ENCODE data around the gene RIMBP3C. TPM values are rescaled to one million over a fixed set of nuclear protein-coding genes. Genes with fewer than 3 reads are reported as not detected.

The RIMBP3C gene
- total RNA-seq, 1 experiment from 2014 or later, result 0.20 TPM

Other genes with a start within 250 kb of the RIMBP3C start
- gene RIMBP3B, start 167.7 kb downstream of the RIMBP3C start, total RNA-seq (2014; rRNA removed; shearing (Covaris generic); ENCODE audit: low replicate concordance), result 2.1 TPM in 1 of 2 replicates, not detected in the other
- 4.3 and 4.8 TPM in 2 replicates for gene HIC2, start 134.1 kb downstream of the RIMBP3C start, total RNA-seq (2014; rRNA removed; shearing (Covaris generic); ENCODE audit: low replicate concordance)
- gene TMEM191C, start 84.1 kb downstream of the RIMBP3C start, total RNA-seq (2014; rRNA removed; shearing (Covaris generic); ENCODE audit: low replicate concordance), result 0.30 TPM in 1 of 2 replicates, not detected in the other
- gene UBE2L3, start 16.3 kb upstream of the RIMBP3C start, total RNA-seq (2014; rRNA removed; shearing (Covaris generic); ENCODE audit: low replicate concordance), result 32.6 and 46.2 TPM in 2 replicates
- gene YDJC, start 78.6 kb upstream of the RIMBP3C start, total RNA-seq (2014; rRNA removed; shearing (Covaris generic); ENCODE audit: low replicate concordance), result 158 and 165 TPM in 2 replicates
- 0.07 TPM in 1 of 2 replicates, not detected in the other for gene CCDC116, start 81.3 kb upstream of the RIMBP3C start, total RNA-seq (2014; rRNA removed; shearing (Covaris generic); ENCODE audit: low replicate concordance)
- 39.5 and 46.1 TPM in 2 replicates for gene SDF2L1, start 90.8 kb upstream of the RIMBP3C start, total RNA-seq (2014; rRNA removed; shearing (Covaris generic); ENCODE audit: low replicate concordance)
- 13.4 and 15.8 TPM in 2 replicates for gene PPIL2, start 114.6 kb upstream of the RIMBP3C start, total RNA-seq (2014; rRNA removed; shearing (Covaris generic); ENCODE audit: low replicate concordance)
- gene YPEL1, start 184.3 kb upstream of the RIMBP3C start, total RNA-seq (2014; rRNA removed; shearing (Covaris generic); ENCODE audit: low replicate concordance), result 0.75 and 2.2 TPM in 2 replicates

Data from Caki2 (cell line).